ENCODE measurements around the gene RPS29.

DNA sequence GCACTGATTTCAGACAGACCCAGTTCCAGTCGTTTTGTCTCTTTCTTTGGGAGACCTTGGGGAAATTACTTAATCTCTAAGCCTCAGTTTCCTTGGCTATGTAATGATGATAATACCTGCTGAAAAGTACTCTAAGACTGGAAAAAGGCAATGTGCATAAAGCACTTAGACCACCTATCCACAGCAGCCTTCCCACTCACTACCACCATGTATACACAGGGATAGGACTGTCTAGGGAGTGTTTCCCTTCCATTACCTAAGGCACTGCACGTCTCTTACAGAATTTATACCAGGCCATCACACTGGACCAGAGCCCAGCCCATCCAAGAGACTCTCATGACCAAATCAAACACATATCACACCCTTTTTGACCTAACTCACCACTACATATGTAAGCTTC, 6.3 kb downstream of the RPS29 start:
- TF ChIP-seq, protein P1, sequence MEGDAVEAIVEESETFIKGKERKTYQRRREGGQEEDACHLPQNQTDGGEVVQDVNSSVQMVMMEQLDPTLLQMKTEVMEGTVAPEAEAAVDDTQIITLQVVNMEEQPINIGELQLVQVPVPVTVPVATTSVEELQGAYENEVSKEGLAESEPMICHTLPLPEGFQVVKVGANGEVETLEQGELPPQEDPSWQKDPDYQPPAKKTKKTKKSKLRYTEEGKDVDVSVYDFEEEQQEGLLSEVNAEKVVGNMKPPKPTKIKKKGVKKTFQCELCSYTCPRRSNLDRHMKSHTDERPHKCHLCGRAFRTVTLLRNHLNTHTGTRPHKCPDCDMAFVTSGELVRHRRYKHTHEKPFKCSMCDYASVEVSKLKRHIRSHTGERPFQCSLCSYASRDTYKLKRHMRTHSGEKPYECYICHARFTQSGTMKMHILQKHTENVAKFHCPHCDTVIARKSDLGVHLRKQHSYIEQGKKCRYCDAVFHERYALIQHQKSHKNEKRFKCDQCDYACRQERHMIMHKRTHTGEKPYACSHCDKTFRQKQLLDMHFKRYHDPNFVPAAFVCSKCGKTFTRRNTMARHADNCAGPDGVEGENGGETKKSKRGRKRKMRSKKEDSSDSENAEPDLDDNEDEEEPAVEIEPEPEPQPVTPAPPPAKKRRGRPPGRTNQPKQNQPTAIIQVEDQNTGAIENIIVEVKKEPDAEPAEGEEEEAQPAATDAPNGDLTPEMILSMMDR (IDR thresholded peaks at IDR 0.05), result no peak
- TF ChIP-seq POLR2AphosphoS5 (IDR thresholded peaks at IDR 0.05; ENCODE audit: low read depth, low read length), result no peak

Measured in Panc1 (cell line).